Astrocyte (in vitro differentiated cells and primary cell): ENCODE data around the gene TEC. TPM values are rescaled to one million over a fixed set of nuclear protein-coding genes. Genes with fewer than 3 reads are reported as not detected.

ENCODE experiments used
- DNase-seq: peaks from one replicate; pipeline ENCODE4 v3.0.0-alpha.2; 2010; ENCODE audit warnings: low read depth
- FAIRE-seq: peaks from 2 replicates; lab custom pipeline; 2011; peaks lifted over from hg19 to GRCh38; lab: Jason Lieb, UNC
- H2AFZ ChIP-seq: 2 replicates; pipeline ENCODE4 v1.6.0; 2012; ENCODE audit warnings: low read depth, low read length, inconsistent platforms
- H3K27ac ChIP-seq: 2 replicates; pipeline ENCODE4 v1.5.1; 2011; ENCODE audit warnings: low read depth, low read length, inconsistent platforms
- H3K27me3 ChIP-seq: 2 replicates; pipeline ENCODE4 v1.6.0; 2011; ENCODE audit warnings: low read length, inconsistent platforms; ENCODE audit not compliant: insufficient read depth
- H3K36me3 ChIP-seq: 2 replicates; pipeline ENCODE4 v1.5.1; 2011; ENCODE audit warnings: low read length, inconsistent platforms; ENCODE audit not compliant: insufficient read depth
- H3K4me1 ChIP-seq: 2 replicates; pipeline ENCODE4 v1.5.1; 2011; ENCODE audit warnings: low read length, inconsistent platforms; ENCODE audit not compliant: insufficient read depth
- H3K4me2 ChIP-seq: 2 replicates; pipeline ENCODE4 v1.6.0; 2012; ENCODE audit warnings: low read length, inconsistent platforms
- H3K4me3 ChIP-seq: 2 replicates; pipeline ENCODE4 v1.5.1; 2011; ENCODE audit warnings: low read depth, mild to moderate bottlenecking, low read length, inconsistent platforms; ENCODE audit not compliant: insufficient read depth
- H3K79me2 ChIP-seq: 2 replicates; pipeline ENCODE4 v1.6.0; 2012; ENCODE audit warnings: mild to moderate bottlenecking, low read length, inconsistent platforms; ENCODE audit not compliant: insufficient read depth
- H3K9ac ChIP-seq: 2 replicates; pipeline ENCODE4 v1.6.0; 2012; ENCODE audit warnings: mild to moderate bottlenecking, low read length, inconsistent platforms
- H3K9me3 ChIP-seq: 2 replicates; pipeline ENCODE4 v1.5.1; 2012; ENCODE audit warnings: low read depth, mild to moderate bottlenecking, low read length, inconsistent platforms; ENCODE audit not compliant: insufficient read depth
- H4K20me1 ChIP-seq: 2 replicates; pipeline ENCODE4 v1.6.0; 2012; ENCODE audit warnings: low read length, inconsistent platforms; ENCODE audit not compliant: insufficient read depth
- H3K27ac Mint-ChIP-seq: one replicate; pipeline ENCODE4 v1.8.0; 2021; ENCODE audit warnings: mild to moderate bottlenecking, mixed read lengths; ENCODE audit not compliant: unreplicated experiment
- H3K27me3 Mint-ChIP-seq: one replicate; pipeline ENCODE4 v1.8.0; 2021; ENCODE audit warnings: low read depth, mixed read lengths; ENCODE audit not compliant: unreplicated experiment
- H3K36me3 Mint-ChIP-seq: one replicate; pipeline ENCODE4 v1.8.0; 2021; ENCODE audit warnings: low read depth, mixed read lengths; ENCODE audit not compliant: unreplicated experiment
- H3K4me1 Mint-ChIP-seq: one replicate; pipeline ENCODE4 v1.8.0; 2021; ENCODE audit warnings: low read depth, mixed read lengths; ENCODE audit not compliant: unreplicated experiment
- H3K4me3 Mint-ChIP-seq: one replicate; pipeline ENCODE4 v1.8.0; 2021; ENCODE audit warnings: mild to moderate bottlenecking, moderate library complexity, mixed read lengths; ENCODE audit not compliant: unreplicated experiment
- H3K9me3 Mint-ChIP-seq: one replicate; pipeline ENCODE4 v1.8.0; 2021; ENCODE audit warnings: mild to moderate bottlenecking, mixed read lengths; ENCODE audit not compliant: unreplicated experiment
- EZH2 ChIP-seq: IDR thresholded peaks from 2 replicates; pipeline ENCODE4 v1.6.1; 2012; ENCODE audit warnings: mild to moderate bottlenecking, low read length, inconsistent platforms; ENCODE audit not compliant: insufficient read depth
- total RNA-seq: library from RNA; stranded (reverse); gene quantifications from 2 replicates; pipeline ENCODE4 v1.2.1, GENCODE V29; 2021
- TF ChIP-seq, protein P1 (sequence below): IDR thresholded peaks from 2 replicates; pipeline ENCODE4 v1.5.1; 2011; ENCODE audit warnings: low read depth, mild to moderate bottlenecking, inconsistent platforms, low read length, moderate library complexity; ENCODE audit not compliant: insufficient read depth

Gene TEC
- total RNA-seq, 1 donor from 2014 or later = 0.61 TPM

DNA sequence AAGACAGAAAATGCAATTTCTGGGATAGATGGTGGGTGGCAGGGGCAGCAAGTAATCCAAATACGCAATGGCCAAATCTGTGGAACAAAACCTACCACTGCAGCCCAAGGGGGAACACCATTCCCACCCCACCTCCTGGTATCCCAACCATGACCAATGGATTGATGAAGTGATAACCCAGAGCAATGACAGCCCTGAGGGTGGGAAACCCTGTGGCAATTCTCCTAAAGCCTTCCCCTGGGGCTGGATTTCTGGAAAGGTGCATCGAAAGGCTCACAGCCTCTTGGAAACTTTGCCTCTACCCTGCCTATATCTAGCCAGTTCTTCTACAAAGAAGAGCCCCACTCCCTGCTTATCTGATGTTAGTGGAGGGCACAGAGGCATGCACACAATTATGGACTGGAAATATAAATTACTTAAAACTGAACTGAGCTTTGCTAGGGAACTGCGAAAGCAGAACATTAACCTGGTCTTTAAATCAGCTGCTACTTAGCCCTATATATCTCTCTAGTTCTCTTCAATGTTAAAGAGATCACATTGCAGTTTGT lies 75.6 kb downstream of the TEC start:
- Mint-ChIP-seq H3K4me3 (no peak overlapping the region), H3K27me3 (peaks cover 3% of the 10 kb centered on the region), H3K9me3 (no peaks in the 10 kb centered on the region), H3K27ac (no peak overlapping the region), H3K4me1 (no peaks in the 10 kb centered on the region), H3K36me3 (no peaks in the 10 kb centered on the region)
- TF ChIP-seq, protein P1, sequence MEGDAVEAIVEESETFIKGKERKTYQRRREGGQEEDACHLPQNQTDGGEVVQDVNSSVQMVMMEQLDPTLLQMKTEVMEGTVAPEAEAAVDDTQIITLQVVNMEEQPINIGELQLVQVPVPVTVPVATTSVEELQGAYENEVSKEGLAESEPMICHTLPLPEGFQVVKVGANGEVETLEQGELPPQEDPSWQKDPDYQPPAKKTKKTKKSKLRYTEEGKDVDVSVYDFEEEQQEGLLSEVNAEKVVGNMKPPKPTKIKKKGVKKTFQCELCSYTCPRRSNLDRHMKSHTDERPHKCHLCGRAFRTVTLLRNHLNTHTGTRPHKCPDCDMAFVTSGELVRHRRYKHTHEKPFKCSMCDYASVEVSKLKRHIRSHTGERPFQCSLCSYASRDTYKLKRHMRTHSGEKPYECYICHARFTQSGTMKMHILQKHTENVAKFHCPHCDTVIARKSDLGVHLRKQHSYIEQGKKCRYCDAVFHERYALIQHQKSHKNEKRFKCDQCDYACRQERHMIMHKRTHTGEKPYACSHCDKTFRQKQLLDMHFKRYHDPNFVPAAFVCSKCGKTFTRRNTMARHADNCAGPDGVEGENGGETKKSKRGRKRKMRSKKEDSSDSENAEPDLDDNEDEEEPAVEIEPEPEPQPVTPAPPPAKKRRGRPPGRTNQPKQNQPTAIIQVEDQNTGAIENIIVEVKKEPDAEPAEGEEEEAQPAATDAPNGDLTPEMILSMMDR = no peak
- TF ChIP-seq EZH2 = no peak
- FAIRE-seq (no peak), DNase-seq (no peak)
- no peaks in the 10 kb centered on the region for H4K20me1 ChIP-seq
- no peak overlapping the region for H2AFZ ChIP-seq
- H3K27me3 ChIP-seq = peaks cover 2% of the 10 kb centered on the region
- H3K27ac ChIP-seq = no peak overlapping the region
- no peaks in the 10 kb centered on the region for H3K9me3 ChIP-seq
- H3K36me3 ChIP-seq = no peaks in the 10 kb centered on the region
- peaks cover 3% of the 10 kb centered on the region for H3K4me1 ChIP-seq
- H3K79me2 ChIP-seq = no peaks in the 10 kb centered on the region
- H3K4me3 ChIP-seq = no peak overlapping the region
- no peak overlapping the region for H3K9ac ChIP-seq
- no peak overlapping the region for H3K4me2 ChIP-seq

DNA sequence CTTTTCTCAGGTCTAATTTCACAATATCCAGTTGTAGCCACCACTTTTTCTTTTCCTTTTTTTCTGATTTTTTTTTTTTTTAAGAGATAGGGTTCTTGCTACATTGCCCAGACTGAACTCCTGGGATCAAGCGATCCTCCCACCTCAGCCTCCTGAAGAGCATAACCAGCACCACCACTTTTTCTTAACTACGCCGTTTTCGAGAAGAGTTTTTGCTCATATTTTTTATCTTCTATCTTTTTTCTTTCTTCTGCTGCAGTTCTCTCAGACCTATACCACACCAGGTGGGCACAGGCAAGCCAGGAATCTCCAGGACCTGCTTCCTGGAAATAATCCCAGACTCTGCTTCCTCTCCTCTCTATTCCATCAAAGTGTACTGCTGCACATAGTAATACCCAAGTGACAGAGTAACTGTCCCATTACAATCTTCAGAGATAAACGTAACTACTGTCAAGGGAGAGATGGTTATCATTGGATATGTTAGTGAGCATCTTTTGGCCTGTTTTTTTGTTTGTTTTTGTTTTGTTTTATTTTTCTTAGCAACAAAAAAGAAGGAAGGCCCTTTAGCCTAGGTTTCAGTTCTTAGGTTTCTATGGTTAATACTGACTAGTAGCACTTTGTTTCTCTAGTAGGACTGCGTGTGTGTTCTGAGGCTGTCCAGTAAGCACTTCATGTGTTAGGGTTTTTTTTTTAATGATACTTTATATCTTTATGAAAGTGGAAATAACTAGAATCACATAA lies 76.4 kb downstream of the TEC start:
- H3K9ac ChIP-seq = no peak overlapping the region
- no peak for DNase-seq
- H3K27ac Mint-ChIP-seq = no peak overlapping the region
- no peaks in the 10 kb centered on the region for H3K9me3 ChIP-seq
- TF ChIP-seq, protein P1 = no peak
- no peak for TF ChIP-seq EZH2
- no peak overlapping the region for H3K27ac ChIP-seq
- no peaks in the 10 kb centered on the region for H3K79me2 ChIP-seq
- H3K27me3 ChIP-seq = peaks cover 2% of the 10 kb centered on the region
- peaks cover 3% of the 10 kb centered on the region for H3K4me1 ChIP-seq
- no peaks in the 10 kb centered on the region for H3K36me3 ChIP-seq
- H3K27me3 Mint-ChIP-seq = peaks cover 3% of the 10 kb centered on the region
- no peak overlapping the region for H3K4me2 ChIP-seq
- no peaks in the 10 kb centered on the region for H3K4me1 Mint-ChIP-seq
- no peak overlapping the region for H2AFZ ChIP-seq
- no peak overlapping the region for H3K4me3 Mint-ChIP-seq
- no peaks in the 10 kb centered on the region for H3K9me3 Mint-ChIP-seq
- H3K36me3 Mint-ChIP-seq = no peaks in the 10 kb centered on the region
- H3K4me3 ChIP-seq = no peak overlapping the region
- no peak for FAIRE-seq
- H4K20me1 ChIP-seq = no peaks in the 10 kb centered on the region

DNA sequence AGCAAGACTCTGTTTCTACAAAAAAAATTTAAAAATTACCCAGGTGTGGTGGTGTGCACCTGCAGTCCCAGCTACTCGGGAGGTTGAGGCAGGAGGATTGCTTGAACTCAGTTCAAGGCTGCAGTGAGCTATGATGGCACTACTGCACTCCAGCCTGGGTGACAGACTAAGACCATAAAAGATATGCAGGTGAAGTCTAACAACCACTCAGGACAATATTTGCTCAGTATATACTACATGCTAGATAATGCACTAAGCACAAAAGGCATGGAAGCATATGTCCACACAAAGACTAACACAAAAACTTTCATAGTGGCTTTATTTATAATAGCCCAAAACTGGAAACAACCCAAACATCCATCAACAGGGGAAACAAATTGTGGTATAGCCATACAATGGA lies 77.9 kb downstream of the TEC start:
- Histone ChIP-seq H3K27me3 (peaks cover 2% of the 10 kb centered on the region), H3K36me3 (no peaks in the 10 kb centered on the region), H3K4me2 (no peak overlapping the region), H3K4me1 (peaks cover 3% of the 10 kb centered on the region), H3K27ac (no peak overlapping the region), H3K9ac (no peak overlapping the region), H3K9me3 (no peaks in the 10 kb centered on the region), H4K20me1 (no peaks in the 10 kb centered on the region), H3K4me3 (no peak overlapping the region), H2AFZ (no peak overlapping the region), H3K79me2 (no peaks in the 10 kb centered on the region)
- H3K27me3 Mint-ChIP-seq = no peaks in the 10 kb centered on the region
- H3K27ac Mint-ChIP-seq = no peak overlapping the region
- H3K36me3 Mint-ChIP-seq = no peaks in the 10 kb centered on the region
- H3K9me3 Mint-ChIP-seq = no peaks in the 10 kb centered on the region
- TF ChIP-seq EZH2 = no peak
- TF ChIP-seq, protein P1 = no peak
- DNase-seq = no peak
- H3K4me1 Mint-ChIP-seq = no peaks in the 10 kb centered on the region
- no peak overlapping the region for H3K4me3 Mint-ChIP-seq
- no peak for FAIRE-seq
